Trophoblast cell (in vitro differentiated cells and primary cell): ENCODE measurements around the gene ITGBL1.
A peak's percentile ranks its signal among the peaks of the same experiment; 100 is the strongest.

Experiments
- DNase-seq, 2 donors: peaks; one replicate each; pipeline ENCODE4 v3.0.0-alpha.2; 2016
- H2AFZ ChIP-seq: 2 replicates; pipeline ENCODE4 v1.6.1; 2013; ENCODE audit warnings: low read length, moderate library complexity, mild to moderate bottlenecking; ENCODE audit not compliant: insufficient read depth, poor library complexity
- H2AK5ac ChIP-seq: 2 replicates; pipeline ENCODE4 v1.6.1; 2013; ENCODE audit warnings: mild to moderate bottlenecking, low read length
- H2BK120ac ChIP-seq: 2 replicates; pipeline ENCODE4 v1.6.1; 2013; ENCODE audit warnings: low read length, mild to moderate bottlenecking, moderate library complexity; ENCODE audit not compliant: insufficient read depth, poor library complexity
- H2BK12ac ChIP-seq: 2 replicates; pipeline ENCODE4 v1.6.1; 2013; ENCODE audit warnings: mild to moderate bottlenecking, low read length, moderate library complexity
- H2BK5ac ChIP-seq: 2 replicates; pipeline ENCODE4 v1.6.1; 2013; ENCODE audit warnings: low read length, low read depth, moderate library complexity, mild to moderate bottlenecking; ENCODE audit not compliant: poor library complexity
- H3K14ac ChIP-seq: 2 replicates; pipeline ENCODE4 v1.6.1; 2013; ENCODE audit warnings: mild to moderate bottlenecking, low read length
- H3K18ac ChIP-seq: 2 replicates; pipeline ENCODE4 v1.6.1; 2013; ENCODE audit warnings: mild to moderate bottlenecking, low read length
- H3K23ac ChIP-seq: 2 replicates; pipeline ENCODE4 v1.6.1; 2013; ENCODE audit warnings: low read length
- H3K27ac ChIP-seq: 2 replicates; pipeline ENCODE4 v1.5.1; 2013; ENCODE audit warnings: low read depth, mild to moderate bottlenecking, inconsistent platforms, low read length, moderate library complexity
- H3K27me3 ChIP-seq: 2 replicates; pipeline ENCODE4 v1.6.1; 2013; ENCODE audit warnings: inconsistent platforms, mild to moderate bottlenecking, low read length, moderate library complexity; ENCODE audit not compliant: insufficient read depth
- H3K36me3 ChIP-seq, 2 experiments: 1 replicate in 1 of 2; 2 replicates in 1 of 2; pipeline ENCODE4 v1.6.1; 2013; ENCODE audit warnings: low read length in 2 of 2, mild to moderate bottlenecking in 2 of 2, moderate library complexity in 1 of 2; ENCODE audit not compliant: insufficient read depth in 2 of 2, control insufficient read depth in 1 of 2
- H3K4ac ChIP-seq: 2 replicates; pipeline ENCODE4 v1.6.1; 2013; ENCODE audit warnings: low read depth, mild to moderate bottlenecking, low read length, moderate library complexity
- H3K4me1 ChIP-seq, 2 experiments: 1 replicate in 1 of 2; 2 replicates in 1 of 2; pipeline ENCODE4 v1.6.1; 2013; ENCODE audit warnings: low read length in 2 of 2, mild to moderate bottlenecking in 2 of 2, moderate library complexity in 1 of 2; ENCODE audit not compliant: insufficient read depth in 2 of 2, control insufficient read depth in 1 of 2
- H3K4me2 ChIP-seq: 2 replicates; pipeline ENCODE4 v1.6.1; 2013; ENCODE audit warnings: inconsistent platforms, mild to moderate bottlenecking, low read length, moderate library complexity
- H3K4me3 ChIP-seq: 2 replicates; pipeline ENCODE4 v1.5.1; 2013; ENCODE audit warnings: mild to moderate bottlenecking, low read depth, low read length, inconsistent platforms
- H3K79me1 ChIP-seq: one replicate; pipeline ENCODE4 v1.6.1; 2013; ENCODE audit warnings: low read length
- H3K79me2 ChIP-seq: 2 replicates; pipeline ENCODE4 v1.6.1; 2013; ENCODE audit warnings: low read length, mild to moderate bottlenecking; ENCODE audit not compliant: control insufficient read depth, insufficient read depth, poor library complexity
- H3K9ac ChIP-seq: 2 replicates; pipeline ENCODE4 v1.6.1; 2013; ENCODE audit warnings: mild to moderate bottlenecking, low read length
- H3K9me3 ChIP-seq: 2 replicates; pipeline ENCODE4 v1.6.1; 2013; ENCODE audit warnings: low read depth, mild to moderate bottlenecking, control low read depth, inconsistent platforms, low read length; ENCODE audit not compliant: insufficient read depth
- H4K12ac ChIP-seq: 2 replicates; pipeline ENCODE4 v1.6.1; 2013; ENCODE audit warnings: low read depth, mild to moderate bottlenecking, low read length, moderate library complexity
- H4K8ac ChIP-seq: 2 replicates; pipeline ENCODE4 v1.6.1; 2013; ENCODE audit warnings: low read depth, mild to moderate bottlenecking, low read length, moderate library complexity
- H4K91ac ChIP-seq: one replicate; pipeline ENCODE4 v1.6.1; 2013; ENCODE audit warnings: low read depth, mild to moderate bottlenecking, low read length, moderate library complexity
- WGBS: extraction: QIAGEN DNeasy Blood & Tissue Kit; methylation state at CpG from one replicate; pipeline ENCODE4 v1.1.7; 2013; ENCODE audit warnings: missing lambda C conversion rate; ENCODE audit not compliant: insufficient read length, insufficient coverage; ENCODE audit errors: extremely low coverage; 5-methylcytosine and 5-hydroxymethylcytosine counted together

ITGBL1 gene

GRCh38 chr13:101447852-101448251, 4.6 kb upstream of the ITGBL1 start:
- Histone ChIP-seq H3K4ac (no peak overlapping the region), H3K9ac (no peak overlapping the region), H2BK120ac (no peak overlapping the region), H4K91ac (no peak overlapping the region), H3K79me1 (no peaks in the 10 kb centered on the region), H3K27ac (no peak overlapping the region), H2AFZ (no peak overlapping the region), H3K4me3 (no peak overlapping the region), H3K36me3 (no peaks in the 10 kb centered on the region), H3K4me2 (no peak overlapping the region), H3K9me3 (no peaks in the 10 kb centered on the region), H3K27me3 (no peaks in the 10 kb centered on the region), H3K23ac (no peak overlapping the region), H2BK5ac (no peak overlapping the region), H3K18ac (no peak overlapping the region), H3K14ac (no peak overlapping the region), H2BK12ac (no peak overlapping the region), H3K79me2 (no peaks in the 10 kb centered on the region), H4K12ac (no peak overlapping the region), H2AK5ac (no peak overlapping the region), H3K4me1 (peaks cover 0 to 3% of the 10 kb centered on the region in 2 experiments), H4K8ac (no peak overlapping the region)
- no peak for DNase-seq
- WGBS, result no CpG with 5 or more reads among the region's 4 CpGs

GRCh38 chr13:101449790-101450748, 2.4 kb upstream of the ITGBL1 start:
- Histone ChIP-seq H3K27ac (no peak overlapping the region), H3K4me1 (peaks cover 7 to 9% of the 10 kb centered on the region in 2 experiments), H3K36me3 (no peaks in the 10 kb centered on the region), H3K9ac (no peak overlapping the region), H3K23ac (no peak overlapping the region), H2AFZ (no peak overlapping the region), H2BK12ac (peak overlapping the region; percentile 80), H2AK5ac (no peak overlapping the region), H3K27me3 (no peaks in the 10 kb centered on the region), H3K79me1 (peaks cover 7% of the 10 kb centered on the region), H4K8ac (peak overlapping the region; percentile 28), H2BK120ac (no peak overlapping the region), H3K18ac (no peak overlapping the region), H4K12ac (no peak overlapping the region), H3K9me3 (no peaks in the 10 kb centered on the region), H4K91ac (peak overlapping the region; percentile 55), H3K4ac (no peak overlapping the region), H3K79me2 (peaks cover 4% of the 10 kb centered on the region), H3K4me2 (no peak overlapping the region), H3K4me3 (no peak overlapping the region), H3K14ac (no peak overlapping the region), H2BK5ac (peak overlapping the region; percentile 73)
- DNase-seq, result peak; percentile 52 to 58
- WGBS, result no CpG with 5 or more reads among the region's 5 CpGs

DNA sequence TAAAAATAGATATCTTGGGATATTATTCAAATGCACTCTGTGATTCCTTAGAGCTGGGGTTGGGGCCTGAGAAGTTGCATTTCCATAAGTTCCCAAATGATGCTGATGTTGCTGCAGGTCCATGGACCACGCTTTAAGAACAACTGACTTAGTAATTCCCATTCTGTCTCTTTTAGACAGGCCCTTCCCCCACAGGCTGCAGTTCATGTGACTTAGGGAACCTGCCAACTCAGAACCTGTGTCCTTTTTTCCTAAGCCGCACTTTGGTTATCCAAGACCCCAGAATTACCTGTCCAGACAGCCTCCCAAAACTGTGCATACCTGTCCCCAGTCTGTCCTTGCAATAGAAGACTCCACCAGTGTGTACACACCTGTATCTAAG, 1.7 kb upstream of the ITGBL1 start:
- Histone ChIP-seq H3K27me3 (no peaks in the 10 kb centered on the region), H3K4me3 (no peak overlapping the region), H3K79me1 (peaks cover 7% of the 10 kb centered on the region), H4K12ac (no peak overlapping the region), H4K8ac (no peak overlapping the region), H3K14ac (no peak overlapping the region), H3K79me2 (peaks cover 4% of the 10 kb centered on the region), H2BK12ac (no peak overlapping the region), H3K4me2 (no peak overlapping the region), H3K9ac (no peak overlapping the region), H2AK5ac (no peak overlapping the region), H2BK120ac (peak overlapping the region; percentile 43), H2AFZ (no peak overlapping the region), H3K4me1 (peaks cover 9% of the 10 kb centered on the region in 2 experiments), H3K27ac (no peak overlapping the region), H2BK5ac (no peak overlapping the region), H4K91ac (no peak overlapping the region), H3K18ac (no peak overlapping the region), H3K23ac (no peak overlapping the region), H3K4ac (no peak overlapping the region), H3K36me3 (no peaks in the 10 kb centered on the region), H3K9me3 (no peaks in the 10 kb centered on the region)
- DNase-seq, result no peak
- no CpG with 5 or more reads among the region's 2 CpGs for WGBS

DNA sequence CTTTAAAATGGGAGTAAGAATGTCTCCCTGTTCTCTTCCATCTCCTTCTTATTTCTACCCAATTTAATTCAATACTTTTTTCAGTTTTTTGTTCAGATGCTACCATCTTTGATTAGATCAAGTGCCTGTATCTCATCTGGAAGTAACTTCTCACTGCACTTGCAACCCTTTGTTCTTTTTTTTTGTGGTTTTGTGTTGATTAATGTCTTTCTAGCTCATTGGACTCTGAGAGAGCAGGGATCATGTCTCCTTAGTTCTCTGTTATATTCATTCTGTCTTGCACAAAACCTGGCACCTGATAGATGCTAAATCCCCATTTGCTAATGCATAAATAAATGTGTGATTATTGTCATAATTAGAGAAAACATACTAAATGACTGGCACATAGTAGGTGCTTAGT, 834 bp upstream of the ITGBL1 start:
- no peaks in the 10 kb centered on the region for H3K36me3 ChIP-seq
- H3K4me2 ChIP-seq, result no peak overlapping the region
- no peak overlapping the region for H3K18ac ChIP-seq
- no peak overlapping the region for H3K4me3 ChIP-seq
- peaks cover 13% of the 10 kb centered on the region for H3K79me1 ChIP-seq
- no peak overlapping the region for H3K9ac ChIP-seq
- no peak overlapping the region for H4K12ac ChIP-seq
- H4K91ac ChIP-seq, result no peak overlapping the region
- H2BK5ac ChIP-seq, result no peak overlapping the region
- no peak overlapping the region for H3K27ac ChIP-seq
- H4K8ac ChIP-seq, result no peak overlapping the region
- H3K4ac ChIP-seq, result no peak overlapping the region
- no peak overlapping the region for H3K14ac ChIP-seq
- no peak overlapping the region for H2AFZ ChIP-seq
- peaks cover 6% of the 10 kb centered on the region for H3K79me2 ChIP-seq
- H2AK5ac ChIP-seq, result no peak overlapping the region
- H3K9me3 ChIP-seq, result no peaks in the 10 kb centered on the region
- DNase-seq, result no peak
- no peak overlapping the region for H2BK120ac ChIP-seq
- no peak overlapping the region for H2BK12ac ChIP-seq
- H3K23ac ChIP-seq, result no peak overlapping the region
- peaks cover 13 to 15% of the 10 kb centered on the region in 2 experiments for H3K4me1 ChIP-seq
- H3K27me3 ChIP-seq, result no peaks in the 10 kb centered on the region
